RWPE2 (cell line): ENCODE results near the gene CFAP57.

ENCODE experiments used
- ATAC-seq: fragments of 200-7000 bp; cut with Tn5 transposase; 3 replicates; pipeline ENCODE4 v1.9.1; 2021; ENCODE audit warnings: low read depth
- DNase-seq: peaks from one replicate; pipeline ENCODE4 v3.0.0-alpha.2; 2020; ENCODE audit warnings: low spot score
- H3K27ac ChIP-seq: fragments of 450-650 bp; 2 replicates; pipeline ENCODE4 v1.5.1; 2017; ENCODE audit warnings: mild to moderate bottlenecking; ENCODE audit not compliant: poor library complexity, severe bottlenecking
- H3K27me3 ChIP-seq: fragments of 250-450 bp; sonication (Bioruptor Pico); 2 replicates; pipeline ENCODE4 v1.5.1; 2021; ENCODE audit warnings: mild to moderate bottlenecking, moderate library complexity; ENCODE audit not compliant: insufficient read depth, poor library complexity, severe bottlenecking
- H3K36me3 ChIP-seq: fragments of 250-450 bp; sonication (Bioruptor Pico); 2 replicates; pipeline ENCODE4 v1.5.1; 2020; ENCODE audit warnings: low read depth, mild to moderate bottlenecking, moderate library complexity
- H3K4me1 ChIP-seq: fragments of 250-450 bp; sonication (Bioruptor Pico); 2 replicates; pipeline ENCODE4 v1.5.1; 2021; ENCODE audit warnings: mild to moderate bottlenecking, moderate library complexity; ENCODE audit not compliant: insufficient read depth, poor library complexity, severe bottlenecking
- H3K4me3 ChIP-seq: fragments of 250-450 bp; sonication (Bioruptor Pico); 2 replicates; pipeline ENCODE4 v1.5.1; 2021; ENCODE audit warnings: mild to moderate bottlenecking, moderate library complexity; ENCODE audit not compliant: severe bottlenecking
- H3K9me3 ChIP-seq: fragments of 250-450 bp; sonication (Bioruptor Pico); 2 replicates; pipeline ENCODE4 v1.5.1; 2021; ENCODE audit warnings: mild to moderate bottlenecking, moderate library complexity; ENCODE audit not compliant: severe bottlenecking
- CTCF ChIP-seq: fragments of 450-650 bp; IDR thresholded peaks from one replicate; pipeline ENCODE4 v1.5.1; 2017; ENCODE audit warnings: mild to moderate bottlenecking, moderate library complexity; ENCODE audit not compliant: poor library complexity, severe bottlenecking

CFAP57 gene

GRCh38 chr1:43288058-43288784 lies 116.1 kb downstream of the CFAP57 start:
- peaks cover 3% of the 10 kb centered on the region for H3K4me1 ChIP-seq

GRCh38 chr1:43288785-43289706 lies 116.9 kb downstream of the CFAP57 start:
- Histone ChIP-seq H3K36me3 (no peaks in the 10 kb centered on the region), H3K9me3 (no peaks in the 10 kb centered on the region), H3K27ac (no peak overlapping the region), H3K4me1 (peaks cover 4% of the 10 kb centered on the region), H3K27me3 (no peaks in the 10 kb centered on the region), H3K4me3 (no peak overlapping the region)
- ATAC-seq (no peak), DNase-seq (no peak)
- no peak for TF ChIP-seq CTCF

More at GRCh38 chr1:43288058-43288784, 116.1 kb downstream of the CFAP57 start:
- H3K36me3 ChIP-seq = no peaks in the 10 kb centered on the region
- no peaks in the 10 kb centered on the region for H3K27me3 ChIP-seq
- DNase-seq (no peak), ATAC-seq (no peak)
- TF ChIP-seq CTCF = no peak
- no peak overlapping the region for H3K27ac ChIP-seq
- no peak overlapping the region for H3K4me3 ChIP-seq
- H3K9me3 ChIP-seq = no peaks in the 10 kb centered on the region

- Histone ChIP-seq H3K4me1 (peaks cover 7% of the 10 kb centered on the region), H3K36me3 (no peaks in the 10 kb centered on the region), H3K27ac (no peak overlapping the region), H3K4me3 (no peak overlapping the region), H3K9me3 (no peaks in the 10 kb centered on the region), H3K27me3 (no peaks in the 10 kb centered on the region)
- TF ChIP-seq CTCF = no peak
- DNase-seq (no peak), ATAC-seq (no peak)
These were observed 120.1 kb downstream of the CFAP57 start for GRCh38 chr1:43292216-43292615.

GRCh38 chr1:43292679-43293078 lies 120.5 kb downstream of the CFAP57 start:
- no peaks in the 10 kb centered on the region for H3K9me3 ChIP-seq
- no peaks in the 10 kb centered on the region for H3K36me3 ChIP-seq
- H3K27ac ChIP-seq = no peak overlapping the region
- H3K27me3 ChIP-seq = no peaks in the 10 kb centered on the region
- ATAC-seq = no peak
- H3K4me3 ChIP-seq = no peak overlapping the region
- H3K4me1 ChIP-seq = peaks cover 7% of the 10 kb centered on the region
- DNase-seq = no peak
- TF ChIP-seq CTCF = no peak

- H3K27ac ChIP-seq = no peak overlapping the region
- no peak for DNase-seq
- no peaks in the 10 kb centered on the region for H3K27me3 ChIP-seq
These were observed 121.0 kb downstream of the CFAP57 start for GRCh38 chr1:43293176-43293575.

More at GRCh38 chr1:43293176-43293575, 121.0 kb downstream of the CFAP57 start:
- peaks cover 7% of the 10 kb centered on the region for H3K4me1 ChIP-seq
- no peak for TF ChIP-seq CTCF
- H3K4me3 ChIP-seq = no peak overlapping the region
- no peaks in the 10 kb centered on the region for H3K9me3 ChIP-seq
- no peak for ATAC-seq
- H3K36me3 ChIP-seq = no peaks in the 10 kb centered on the region
